ENCODE data around the gene OLFML2B.
A peak's percentile ranks its signal among the peaks of the same experiment; 100 is the strongest.

OLFML2B gene

DNA sequence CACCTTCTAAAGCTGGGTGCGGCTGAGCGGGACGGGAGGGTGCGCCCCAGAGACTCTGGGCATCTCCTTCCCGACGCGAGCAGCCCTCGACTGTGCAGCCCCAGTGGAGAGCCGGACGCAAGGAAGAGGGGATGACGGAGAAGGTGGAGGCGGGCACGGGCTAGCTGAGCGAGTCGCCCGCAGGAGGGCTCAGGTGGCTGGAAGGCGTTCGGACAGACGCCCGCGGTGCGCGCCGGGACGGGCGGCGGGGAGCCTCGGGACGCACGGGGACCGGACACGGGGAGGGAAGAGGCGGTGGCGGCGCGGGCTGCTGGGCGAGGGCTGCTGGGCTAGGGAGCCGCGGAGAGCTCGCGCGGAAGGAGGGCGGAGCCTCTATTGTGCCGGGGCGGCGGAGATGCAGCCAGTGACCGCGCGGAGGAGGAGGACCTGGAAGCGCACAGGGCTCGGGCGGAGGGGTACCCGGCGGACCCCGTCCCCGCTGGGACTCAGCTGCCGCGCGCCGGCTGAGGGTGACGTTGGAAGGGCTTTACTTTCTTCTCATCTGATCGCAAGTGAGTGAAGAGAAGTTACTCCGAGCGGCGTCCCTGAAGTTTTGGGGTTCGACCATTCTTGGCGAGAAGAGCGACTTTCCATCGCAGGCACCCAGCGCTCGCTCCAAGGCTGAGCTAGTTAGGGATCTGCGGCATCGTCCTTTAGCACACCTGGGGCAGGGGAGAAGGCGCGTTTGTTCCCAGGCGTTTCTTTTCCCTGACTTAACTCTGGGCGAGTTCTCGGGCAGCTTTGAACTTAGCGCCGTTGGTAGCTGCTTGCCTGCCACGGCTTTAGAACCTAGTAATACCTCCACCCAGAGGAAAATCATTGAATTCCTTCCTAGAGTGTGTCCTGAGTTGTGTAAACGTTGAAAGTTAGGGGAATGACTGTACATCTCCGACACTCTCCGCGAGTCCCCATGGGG is at the start of gene OLFML2B:
Gene OLFML2B, minus strand, starts transcription at position 323 of the 955 bp plus-strand sequence. CDS start 439 bp downstream, outside the sequence.
- Histone ChIP-seq H3K27me3 (ENCODE audit: insufficient read depth, low read depth, severe bottlenecking) (peaks cover 92% of the 10 kb centered on the region), H3K4me3 (ENCODE audit: low read depth, low read length) (peak within 1 kb of the TSS; percentile 47), H3K36me3 (no peaks in the 10 kb centered on the region), H3K9me3 (ENCODE audit: severe bottlenecking) (peaks cover 10% of the 10 kb centered on the region), H3K27ac (no peak within 1 kb of the TSS)
- peak; percentile 41; the same call in 1 of the 2 replicates for TF ChIP-seq CTCF (IDR thresholded peaks at IDR 0.05; ENCODE audit: low read depth, low read length)
- peak; percentile 75 for DNase-seq

GRCh38 chr1:162072740-162073139 is 49.1 kb upstream of the OLFML2B start:
- H3K4me3 ChIP-seq (ENCODE audit: low read depth, low read length) = no peak overlapping the region
- peaks cover 17% of the 10 kb centered on the region for H3K36me3 ChIP-seq
- H3K9me3 ChIP-seq (ENCODE audit: severe bottlenecking) = no peaks in the 10 kb centered on the region
- no peaks in the 10 kb centered on the region for H3K27me3 ChIP-seq (ENCODE audit: insufficient read depth, low read depth, severe bottlenecking)
- no peak overlapping the region for H3K27ac ChIP-seq
- no peak for DNase-seq
- no peak for TF ChIP-seq CTCF (IDR thresholded peaks at IDR 0.05; ENCODE audit: low read depth, low read length)

GRCh38 chr1:162070825-162071224 is 47.2 kb upstream of the OLFML2B start:
- DNase-seq = peak; percentile 35
- Histone ChIP-seq H3K9me3 (ENCODE audit: severe bottlenecking) (no peaks in the 10 kb centered on the region), H3K27me3 (ENCODE audit: insufficient read depth, low read depth, severe bottlenecking) (no peaks in the 10 kb centered on the region), H3K27ac (no peak overlapping the region), H3K36me3 (peaks cover 17% of the 10 kb centered on the region), H3K4me3 (ENCODE audit: low read depth, low read length) (peak overlapping the region; percentile 86)
- no peak for TF ChIP-seq CTCF (IDR thresholded peaks at IDR 0.05; ENCODE audit: low read depth, low read length)

- H3K27ac ChIP-seq = peak overlapping the region; percentile 67; the same call in 1 of the 2 replicates
- TF ChIP-seq CTCF (IDR thresholded peaks at IDR 0.05; ENCODE audit: low read depth, low read length) = no peak
- peak; percentile 48 for DNase-seq
- H3K4me3 ChIP-seq (ENCODE audit: low read depth, low read length) = peak overlapping the region; percentile 86
- peaks cover 15% of the 10 kb centered on the region for H3K36me3 ChIP-seq
- H3K9me3 ChIP-seq (ENCODE audit: severe bottlenecking) = no peaks in the 10 kb centered on the region
- no peaks in the 10 kb centered on the region for H3K27me3 ChIP-seq (ENCODE audit: insufficient read depth, low read depth, severe bottlenecking)
These were observed 46.6 kb upstream of the OLFML2B start for GRCh38 chr1:162070094-162070748.

GRCh38 chr1:162069334-162070093 is 45.8 kb upstream of the OLFML2B start, which contains the start of gene NOS1AP:
Gene NOS1AP, plus strand, starts transcription at chr1:162069691. Its CDS starts 487 bp downstream, at chr1:162070178.
- Histone ChIP-seq H3K27me3 (ENCODE audit: insufficient read depth, low read depth, severe bottlenecking) (no peaks in the 10 kb centered on the region), H3K27ac (peak within 1 kb of the TSS; percentile 67), H3K9me3 (ENCODE audit: severe bottlenecking) (no peaks in the 10 kb centered on the region), H3K4me3 (ENCODE audit: low read depth, low read length) (peak within 1 kb of the TSS; percentile 86), H3K36me3 (peaks cover 8% of the 10 kb centered on the region)
- DNase-seq = peak; percentile 93
- TF ChIP-seq CTCF (IDR thresholded peaks at IDR 0.05; ENCODE audit: low read depth, low read length) = peak; percentile 21; the same call in 1 of the 2 replicates
